ENCODE results near the gene SH3PXD2B.

- TF ChIP-seq POLR2A (IDR thresholded peaks at IDR 0.05): no peak
- TF ChIP-seq CTCF (IDR thresholded peaks at IDR 0.05): no peak
Observed at GRCh38 chr5:172388246-172388733, 66.0 kb downstream of the SH3PXD2B start.

All from lower leg skin (tissue), 3 donors.